ENCODE data around the gene APBA2. TPM values are rescaled to one million over a fixed set of nuclear protein-coding genes. Genes with fewer than 3 reads are reported as not detected.
"Not testable (repeated sequence)": the region's sequence is repeated elsewhere in the genome, so short reads cannot be mapped to it uniquely, and the experiment has no call there.

APBA2 gene
- total RNA-seq, 4 donors from 2014 or later, result 1.3 to 7.0 (median 2.4) TPM

DNA sequence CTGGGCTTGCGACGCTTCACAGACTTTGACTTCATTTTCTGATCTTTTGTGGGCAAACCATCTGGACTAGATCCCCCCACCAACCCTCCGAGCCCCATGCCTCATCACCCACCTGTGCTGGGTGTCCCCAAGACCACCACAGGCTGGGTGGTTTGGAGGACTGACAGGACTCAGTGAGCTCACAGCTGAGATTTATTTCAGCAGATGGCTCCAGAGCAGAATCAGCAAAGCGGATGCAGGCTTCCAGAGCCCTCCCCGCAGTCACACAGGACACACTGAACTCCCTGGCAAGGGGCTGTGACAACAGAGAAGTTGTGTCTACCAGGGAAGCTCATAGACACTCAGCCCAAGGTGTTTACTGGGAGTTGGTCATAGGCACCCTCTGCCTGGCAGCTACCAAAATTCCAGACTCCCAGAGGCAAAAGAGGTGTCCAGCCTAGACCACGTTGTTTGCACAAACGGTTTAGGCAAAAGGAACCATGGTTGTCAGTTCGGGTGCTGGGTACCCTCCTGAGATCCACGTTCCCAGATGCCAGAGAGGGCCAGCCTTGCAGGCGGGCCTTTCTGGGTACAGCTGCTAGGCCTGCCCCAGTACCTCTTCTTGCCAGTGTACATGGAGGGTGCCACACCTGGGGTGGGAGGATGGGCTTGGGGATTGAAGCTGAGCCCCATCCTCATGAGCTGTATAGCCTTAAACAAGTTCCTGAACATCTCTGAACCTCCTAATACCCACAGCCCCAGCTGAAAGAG is 213.5 kb downstream of the APBA2 start:
- WGBS, result 94% methylated on average over 8 of the region's 10 CpGs

DNA sequence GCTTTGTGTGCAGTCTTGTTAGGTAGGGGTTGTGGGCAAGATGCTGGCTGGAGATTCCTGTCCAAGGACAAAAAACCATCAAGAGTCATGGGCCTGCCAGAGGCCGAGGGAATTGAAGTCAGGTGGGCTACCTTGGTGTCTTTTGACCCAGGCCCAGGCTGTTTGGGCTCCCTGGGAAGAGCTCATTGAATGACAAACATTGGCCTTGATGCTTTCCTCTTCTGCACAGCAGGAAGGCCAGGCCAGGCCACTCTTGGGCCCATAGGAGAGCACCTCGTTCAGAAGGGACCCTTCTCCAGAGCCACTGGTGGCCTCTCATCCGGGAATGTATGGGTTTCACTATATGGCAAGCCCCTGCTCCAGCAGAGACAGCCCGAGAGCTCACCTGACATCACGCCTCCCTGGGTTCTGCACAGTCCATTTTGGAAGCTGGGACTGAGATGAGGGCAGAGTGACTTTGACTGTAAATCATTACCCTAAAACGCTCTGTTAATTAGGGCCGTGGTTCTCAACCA is 214.8 kb downstream of the APBA2 start:
- no peak for DNase-seq (ENCODE audit: low spot score in 2 of 2)
- Histone ChIP-seq H3K4me1 (peaks cover 7% of the 10 kb centered on the region), H3K27ac (no peak overlapping the region), H3K27me3 (peaks cover 7% of the 10 kb centered on the region), H3K4me3 (no peak overlapping the region), H3K9me3 (no peaks in the 10 kb centered on the region), H3K36me3 (no peaks in the 10 kb centered on the region)
- 43% methylated on average over 4 of the region's 7 CpGs for WGBS
- TF ChIP-seq POLR2AphosphoS5 (IDR thresholded peaks at IDR 0.05) (no peak), POLR2A (IDR thresholded peaks at IDR 0.05) (no peak), EP300 (IDR thresholded peaks at IDR 0.05) (no peak)
- TF ChIP-seq, protein P1, sequence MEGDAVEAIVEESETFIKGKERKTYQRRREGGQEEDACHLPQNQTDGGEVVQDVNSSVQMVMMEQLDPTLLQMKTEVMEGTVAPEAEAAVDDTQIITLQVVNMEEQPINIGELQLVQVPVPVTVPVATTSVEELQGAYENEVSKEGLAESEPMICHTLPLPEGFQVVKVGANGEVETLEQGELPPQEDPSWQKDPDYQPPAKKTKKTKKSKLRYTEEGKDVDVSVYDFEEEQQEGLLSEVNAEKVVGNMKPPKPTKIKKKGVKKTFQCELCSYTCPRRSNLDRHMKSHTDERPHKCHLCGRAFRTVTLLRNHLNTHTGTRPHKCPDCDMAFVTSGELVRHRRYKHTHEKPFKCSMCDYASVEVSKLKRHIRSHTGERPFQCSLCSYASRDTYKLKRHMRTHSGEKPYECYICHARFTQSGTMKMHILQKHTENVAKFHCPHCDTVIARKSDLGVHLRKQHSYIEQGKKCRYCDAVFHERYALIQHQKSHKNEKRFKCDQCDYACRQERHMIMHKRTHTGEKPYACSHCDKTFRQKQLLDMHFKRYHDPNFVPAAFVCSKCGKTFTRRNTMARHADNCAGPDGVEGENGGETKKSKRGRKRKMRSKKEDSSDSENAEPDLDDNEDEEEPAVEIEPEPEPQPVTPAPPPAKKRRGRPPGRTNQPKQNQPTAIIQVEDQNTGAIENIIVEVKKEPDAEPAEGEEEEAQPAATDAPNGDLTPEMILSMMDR (IDR thresholded peaks at IDR 0.05), result no peak

More for the DNA sequence above, 213.5 kb downstream of the APBA2 start:
- DNase-seq (ENCODE audit: low spot score in 2 of 2), result peak in 1 of 2 donors; percentile 15
- no peak overlapping the region for H3K27ac ChIP-seq
- TF ChIP-seq POLR2AphosphoS5 (IDR thresholded peaks at IDR 0.05), result no peak
- TF ChIP-seq, protein P1 (IDR thresholded peaks at IDR 0.05), result no peak
- TF ChIP-seq POLR2A (IDR thresholded peaks at IDR 0.05), result no peak
- TF ChIP-seq EP300 (IDR thresholded peaks at IDR 0.05), result no peak
- no peaks in the 10 kb centered on the region for H3K9me3 ChIP-seq
- H3K4me3 ChIP-seq, result no peak overlapping the region
- H3K4me1 ChIP-seq, result peaks cover 7% of the 10 kb centered on the region
- no peaks in the 10 kb centered on the region for H3K36me3 ChIP-seq
- peaks cover 6% of the 10 kb centered on the region for H3K27me3 ChIP-seq

DNA sequence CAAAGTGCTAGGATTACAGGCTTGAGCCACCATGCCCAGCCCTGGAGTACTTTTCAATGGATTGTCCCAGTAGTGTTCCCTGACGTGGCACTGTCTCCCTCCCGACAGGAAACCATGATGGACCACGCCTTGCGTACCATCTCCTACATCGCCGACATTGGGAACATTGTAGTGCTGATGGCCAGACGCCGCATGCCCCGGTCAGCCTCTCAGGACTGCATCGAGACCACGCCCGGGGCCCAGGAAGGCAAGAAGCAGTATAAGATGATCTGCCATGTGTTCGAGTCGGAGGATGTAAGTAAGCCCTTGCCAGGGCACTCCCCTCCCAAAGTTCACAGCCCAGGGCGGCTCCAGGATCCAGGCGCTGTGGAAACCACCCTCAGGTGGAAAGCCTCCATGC is 215.7 kb downstream of the APBA2 start:
- DNase-seq (ENCODE audit: low spot score in 2 of 2), result no peak
- TF ChIP-seq POLR2AphosphoS5 (IDR thresholded peaks at IDR 0.05) (no peak), POLR2A (IDR thresholded peaks at IDR 0.05) (no peak), EP300 (IDR thresholded peaks at IDR 0.05) (no peak)
- TF ChIP-seq, protein P1 (IDR thresholded peaks at IDR 0.05), result no peak
- WGBS, result 90% methylated on average over 16 of the region's 16 CpGs
- H3K9me3 ChIP-seq, result no peaks in the 10 kb centered on the region
- no peaks in the 10 kb centered on the region for H3K36me3 ChIP-seq
- peaks cover 7% of the 10 kb centered on the region for H3K27me3 ChIP-seq
- H3K27ac ChIP-seq, result no peak overlapping the region
- no peak overlapping the region for H3K4me3 ChIP-seq
- peaks cover 7% of the 10 kb centered on the region for H3K4me1 ChIP-seq

DNA sequence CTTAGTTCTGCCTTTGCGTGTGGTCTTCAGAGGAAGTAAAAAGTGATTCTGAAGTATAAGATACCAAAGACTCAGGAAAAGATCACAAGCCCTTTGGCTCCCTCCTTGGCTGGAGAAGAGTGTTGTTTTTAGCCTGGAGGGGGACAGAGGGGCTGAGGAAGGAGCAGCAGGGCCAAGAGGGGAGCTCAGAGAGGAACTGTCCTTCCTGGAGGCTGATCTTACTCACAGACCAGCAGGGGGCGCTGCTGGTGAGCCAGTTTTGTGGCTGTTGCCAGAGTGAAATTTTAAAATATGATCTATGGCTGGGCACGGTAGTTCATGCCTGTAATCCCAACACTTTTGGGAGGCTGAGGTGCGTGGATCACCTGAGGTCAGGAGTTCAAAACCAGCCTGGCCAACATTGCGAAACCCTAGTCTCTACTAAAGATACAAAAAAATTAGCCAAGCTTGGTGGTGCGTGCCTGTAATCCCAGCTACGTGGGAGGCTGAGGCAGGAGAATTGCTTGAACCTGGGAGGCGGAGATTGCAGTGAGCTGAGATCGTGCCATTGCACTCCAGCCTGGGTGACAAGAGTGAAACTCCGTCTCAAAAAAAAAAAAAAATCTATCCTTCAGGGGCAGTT is 216.5 kb downstream of the APBA2 start:
- H3K36me3 ChIP-seq; H3K27ac ChIP-seq; H3K27me3 ChIP-seq; H3K4me3 ChIP-seq; H3K4me1 ChIP-seq; H3K9me3 ChIP-seq; DNase-seq (ENCODE audit: low spot score in 2 of 2): not testable (repeated sequence)
- WGBS, result 80% methylated on average over 10 of the region's 10 CpGs
- TF ChIP-seq, protein P1 (IDR thresholded peaks at IDR 0.05), result peak in 1 of 2 donors; percentile 46
